ENCODE measurements around the gene TSC2. TPM values are rescaled to one million over a fixed set of nuclear protein-coding genes. Genes with fewer than 3 reads are reported as not detected.

TSC2 gene
- total and polyA plus RNA-seq, 2 of the 13 experiments (the other 11 are each of a cell fraction or from before 2014, with no cell fraction given): 19.6 to 40.4 TPM

- DNase-seq (ENCODE audit: low spot score) (no peak), FAIRE-seq (no peak), ATAC-seq (peak; percentile 38)
- no peaks in the 10 kb centered on the region for H3K9me3 ChIP-seq (ENCODE audit: low read length)
- in situ Hi-C loops (cut with HindIII; ENCODE audit: extremely low pct_ligation_motif_present, low pct_unique_long_range_greater_than_20kb): loop anchor here (5.0 kb wide), 3 partner anchors 35 to 125 kb away; partner anchors contain the start of gene RAB26
- BruUV-seq (replicated peaks): no TSS peak
- H3K79me2 ChIP-seq (ENCODE audit: insufficient read depth, low read length): no peaks in the 10 kb centered on the region
- 0% methylated on average over 3 of the region's 14 CpGs for WGBS (ENCODE audit: low lambda C conversion rate)
- H3K36me3 ChIP-seq (replicated peaks in 1 of 2; ENCODE audit: control insufficient read depth in 1 of 2, insufficient read depth in 2 of 2, low read length in 2 of 2): no peaks in the 10 kb centered on the region
- POLR2A ChIA-PET: interaction anchor here (0.6 to 6.2 kb wide), 7 partner anchors 12 to 133 kb away, joined by 3 to 62 read pairs (median 14); partner anchors contain the start of genes RPS2 and TRAF7
- TF ChIP-seq THYN1 (CRISPR knock-in tag; IDR thresholded peaks at IDR 0.05; ENCODE audit: borderline replicate concordance, low read depth) (0 out of 2 replicates have a peak, but pooled peaks have one; percentile 38), DNMT3B (CRISPR knock-in tag; conservative IDR thresholded peaks at IDR 0.05) (no peak), SPEN (CRISPR knock-in tag; IDR thresholded peaks at IDR 0.05; ENCODE audit: low read depth) (no peak), PRDM4 (CRISPR knock-in tag; IDR thresholded peaks at IDR 0.05; ENCODE audit: borderline replicate concordance) (no peak), BORCS8-MEF2B (CRISPR knock-in tag; IDR thresholded peaks at IDR 0.05) (0 out of 2 replicates have a peak, but pooled peaks have one; percentile 19), GRHL1 (CRISPR knock-in tag; conservative IDR thresholded peaks at IDR 0.05) (no peak), CHD2 (IDR thresholded peaks at IDR 0.05; ENCODE audit: low read depth, low read length) (peak; percentile 72; the same call in 1 of the 2 replicates), PHF20 (CRISPR knock-in tag; IDR thresholded peaks at IDR 0.05) (no peak)
- CTCF ChIA-PET (ENCODE audit: low intra/inter-chr PET ratio, low total read pairs): interaction anchor here (1.5 to 1.9 kb wide), 3 partner anchors 25 to 118 kb away, joined by 7 to 15 read pairs (median 9); partner anchors contain the start of genes NTHL1 and TSC2
- peak overlapping the region; percentile 84 for H3K4me2 ChIP-seq (ENCODE audit: low read depth, low read length)
- peaks cover 63% of the 10 kb centered on the region for H3K4me1 ChIP-seq (ENCODE audit: insufficient read depth, low read length)
- intact Hi-C loops (cut with micrococcal nuclease; ENCODE audit: unreplicated experiment): loop anchor here (1.0 kb wide), 2 partner anchors 34 to 131 kb away; no protein-coding TSS in a partner anchor
- peaks cover 3 to 29% of the 10 kb centered on the region in 2 experiments; a peak in 4 of 5 replicates for H3K27me3 ChIP-seq (ENCODE audit: control insufficient read depth in 1 of 2, insufficient read depth in 2 of 2, low read length in 2 of 2)
- H3K9ac ChIP-seq (ENCODE audit: insufficient read depth, low read depth, low read length): 0 out of 2 replicates have a peak overlapping the region, but pooled peaks have one; percentile 7
- peak overlapping the region; percentile 38 to 66 (median 42); a peak in 5 of 6 replicates for H3K4me3 ChIP-seq (replicated peaks in 1 of 3; ENCODE audit: insufficient read depth in 1 of 3, low read depth in 2 of 3, low read length in 3 of 3)
- no peaks in the 10 kb centered on the region for H4K20me1 ChIP-seq (ENCODE audit: insufficient read depth, low read length)
- H2AFZ ChIP-seq (ENCODE audit: low read length): no peak overlapping the region
- no peak overlapping the region for H3K27ac ChIP-seq (ENCODE audit: extremely low read length, insufficient read depth, low read length)
Measured at GRCh38 chr16:2022723-2023091, 25.1 kb upstream of the TSC2 start.
